ENCODE results near the gene PCDHGC3. TPM values are rescaled to one million over a fixed set of nuclear protein-coding genes. Genes with fewer than 3 reads are reported as not detected.

Gene PCDHGC3
- total RNA-seq, 1 experiment from 2014 or later, result 27.2 TPM

DNA sequence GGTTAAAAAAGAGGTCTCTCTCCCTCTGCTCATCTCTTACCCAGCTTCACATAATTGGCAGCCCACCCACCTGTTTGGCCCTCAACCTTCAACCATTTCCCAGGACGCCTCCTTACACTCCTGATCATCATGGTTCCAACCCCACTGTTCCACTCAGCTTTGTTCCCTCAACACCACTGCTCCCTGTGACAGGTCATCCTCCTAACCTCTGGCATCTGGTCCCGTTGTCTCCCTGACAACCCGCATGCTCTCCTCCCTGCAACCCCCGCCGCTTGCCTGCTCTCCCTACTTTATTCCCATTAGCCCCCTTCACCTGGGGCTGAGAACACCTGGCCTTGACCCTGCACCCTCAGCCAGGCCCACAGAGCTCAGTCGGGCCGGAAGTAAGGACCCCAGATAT lies 26.0 kb downstream of the PCDHGC3 start:
- no peak for DNase-seq (ENCODE audit: low read depth)
- in situ Hi-C loops (cut with HindIII; ENCODE audit: low pct_unique_long_range_greater_than_20kb, low sequenced_read_pairs), result no loop called here

DNA sequence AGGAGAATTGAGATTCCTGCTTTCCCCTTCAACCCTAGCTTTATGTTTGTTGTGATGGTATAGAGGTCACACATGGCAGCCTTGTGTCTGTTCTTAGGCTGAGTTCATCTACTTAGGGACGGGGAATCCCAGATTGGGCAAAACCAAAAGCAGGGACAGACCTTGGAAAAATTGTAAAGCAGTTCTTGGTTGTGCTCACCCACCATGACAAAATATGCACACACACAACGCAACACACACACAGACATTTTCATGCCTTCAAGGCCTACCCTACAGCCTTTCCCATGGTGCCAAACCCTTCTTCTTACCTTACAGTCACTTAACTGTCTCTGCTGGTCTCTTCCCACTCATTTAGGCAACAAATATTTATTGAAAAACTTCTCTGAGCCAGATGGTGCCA lies 27.9 kb downstream of the PCDHGC3 start:
- DNase-seq (ENCODE audit: low read depth), result no peak
- in situ Hi-C loops (cut with HindIII; ENCODE audit: low pct_unique_long_range_greater_than_20kb, low sequenced_read_pairs), result no loop called here

DNA sequence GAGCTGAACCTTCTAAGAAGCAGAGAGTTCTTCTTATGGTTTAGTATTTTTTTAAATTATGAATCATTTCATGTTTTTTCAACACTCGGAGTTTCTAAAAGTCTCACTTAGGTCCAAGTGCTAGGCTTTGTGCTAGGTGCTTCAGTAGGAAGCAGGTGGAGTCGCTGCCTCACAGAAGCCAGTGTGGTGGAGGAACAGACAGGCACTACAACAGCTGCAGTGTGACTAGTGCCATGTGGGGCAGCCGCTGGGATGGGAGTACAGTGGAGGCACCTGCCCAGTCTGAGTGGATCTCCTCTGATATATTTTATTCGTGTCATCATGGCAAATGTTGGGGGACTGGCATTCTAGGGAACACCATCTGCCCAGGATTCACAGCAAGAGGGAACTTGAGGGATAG lies 28.4 kb downstream of the PCDHGC3 start:
- no peak for DNase-seq (ENCODE audit: low read depth)
- in situ Hi-C loops (cut with HindIII; ENCODE audit: low pct_unique_long_range_greater_than_20kb, low sequenced_read_pairs), result no loop called here

DNA sequence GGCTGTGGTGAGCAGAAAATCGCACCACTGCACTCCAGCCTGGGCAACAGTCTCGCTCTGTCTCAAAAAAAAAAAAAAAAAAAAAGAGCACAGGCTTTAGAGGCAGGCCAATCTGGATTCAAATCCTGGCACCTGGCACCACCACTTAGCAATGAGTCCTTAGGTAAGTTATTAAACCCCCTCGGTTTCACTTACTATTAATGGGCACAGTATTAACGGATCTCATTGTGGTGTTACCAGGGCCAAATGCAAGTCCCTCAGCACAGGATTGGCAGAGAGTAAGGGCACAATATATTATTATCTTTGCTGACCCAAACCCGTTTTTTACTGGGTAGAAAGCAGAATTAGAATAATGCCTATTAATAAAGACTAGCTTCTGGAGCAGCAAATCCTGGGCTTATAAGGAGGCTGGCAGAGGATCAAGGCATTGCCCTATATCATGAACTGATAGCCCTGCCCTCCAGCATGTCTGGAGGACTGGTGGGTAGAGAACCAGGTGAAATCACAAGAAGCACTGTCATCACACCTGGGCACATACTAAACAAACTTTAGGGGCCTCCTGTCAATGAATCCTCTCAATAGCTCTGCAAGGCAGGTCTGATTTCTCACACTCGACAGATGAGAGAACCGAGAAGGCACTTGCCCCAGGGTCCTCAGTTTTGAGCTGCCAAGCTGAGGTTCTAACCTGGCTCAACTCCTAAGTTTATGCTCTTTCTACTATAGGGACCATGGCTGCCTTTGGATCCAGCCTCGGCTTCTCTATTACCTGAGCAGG lies 30.8 kb downstream of the PCDHGC3 start:
- in situ Hi-C loops (cut with HindIII; ENCODE audit: low pct_unique_long_range_greater_than_20kb, low sequenced_read_pairs), result no loop called here
- no peak for DNase-seq (ENCODE audit: low read depth)

DNA sequence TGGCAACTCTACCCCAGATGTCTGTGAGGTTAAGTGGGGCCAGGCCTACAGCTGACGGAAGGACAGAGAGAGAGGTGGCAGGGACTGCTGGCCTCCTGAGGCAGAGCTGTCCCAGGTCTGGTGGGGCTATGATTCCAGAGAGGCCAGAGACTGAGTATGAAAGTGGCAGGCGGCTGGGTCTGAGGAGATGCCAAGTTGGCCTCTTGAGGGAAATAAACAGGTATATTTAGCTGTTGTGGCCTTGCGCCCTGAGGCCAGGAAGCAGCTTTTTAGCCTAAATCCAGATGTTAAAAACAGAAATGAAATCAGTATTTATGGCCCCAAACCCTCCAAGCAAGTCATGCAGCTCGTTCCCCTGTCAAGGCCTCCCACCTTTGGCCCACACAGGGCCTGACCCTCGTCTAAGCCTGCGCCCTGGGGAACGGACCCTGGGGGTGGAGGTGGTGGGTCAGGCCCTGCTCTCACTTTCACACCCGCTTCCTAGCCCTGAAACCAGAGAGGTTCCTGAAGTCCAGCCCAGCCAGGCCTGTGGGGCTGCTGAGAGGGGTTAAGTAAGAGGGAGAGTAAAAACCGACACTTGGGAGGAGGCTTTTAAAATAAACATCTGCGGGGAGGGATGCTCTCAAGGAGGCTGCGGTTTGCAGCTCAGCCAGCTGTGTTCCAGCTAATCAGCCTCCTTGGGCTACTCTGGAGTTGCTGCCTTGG lies 31.8 kb downstream of the PCDHGC3 start:
- no peak for DNase-seq (ENCODE audit: low read depth)
- in situ Hi-C loops (cut with HindIII; ENCODE audit: low pct_unique_long_range_greater_than_20kb, low sequenced_read_pairs), result no loop called here

DNA sequence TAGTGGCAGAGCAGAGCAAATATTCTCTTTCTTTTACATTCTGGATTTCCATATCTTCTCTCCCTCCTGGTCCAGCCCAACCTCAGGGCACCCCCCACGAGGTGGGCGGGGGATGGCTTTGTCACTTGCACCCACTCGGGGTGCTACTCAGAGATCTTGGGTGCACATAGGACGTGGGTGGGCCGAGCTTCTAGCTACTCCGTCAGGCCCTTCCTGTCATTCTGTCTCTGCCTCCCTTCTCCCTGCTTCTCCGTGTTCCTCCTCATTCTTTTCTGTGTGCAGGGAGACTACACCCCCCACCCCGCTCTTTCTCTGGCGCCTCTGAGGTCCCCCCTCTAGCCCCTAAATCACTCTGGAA lies 32.7 kb downstream of the PCDHGC3 start:
- no peak for DNase-seq (ENCODE audit: low read depth)
- in situ Hi-C loops (cut with HindIII; ENCODE audit: low pct_unique_long_range_greater_than_20kb, low sequenced_read_pairs), result no loop called here

DNA sequence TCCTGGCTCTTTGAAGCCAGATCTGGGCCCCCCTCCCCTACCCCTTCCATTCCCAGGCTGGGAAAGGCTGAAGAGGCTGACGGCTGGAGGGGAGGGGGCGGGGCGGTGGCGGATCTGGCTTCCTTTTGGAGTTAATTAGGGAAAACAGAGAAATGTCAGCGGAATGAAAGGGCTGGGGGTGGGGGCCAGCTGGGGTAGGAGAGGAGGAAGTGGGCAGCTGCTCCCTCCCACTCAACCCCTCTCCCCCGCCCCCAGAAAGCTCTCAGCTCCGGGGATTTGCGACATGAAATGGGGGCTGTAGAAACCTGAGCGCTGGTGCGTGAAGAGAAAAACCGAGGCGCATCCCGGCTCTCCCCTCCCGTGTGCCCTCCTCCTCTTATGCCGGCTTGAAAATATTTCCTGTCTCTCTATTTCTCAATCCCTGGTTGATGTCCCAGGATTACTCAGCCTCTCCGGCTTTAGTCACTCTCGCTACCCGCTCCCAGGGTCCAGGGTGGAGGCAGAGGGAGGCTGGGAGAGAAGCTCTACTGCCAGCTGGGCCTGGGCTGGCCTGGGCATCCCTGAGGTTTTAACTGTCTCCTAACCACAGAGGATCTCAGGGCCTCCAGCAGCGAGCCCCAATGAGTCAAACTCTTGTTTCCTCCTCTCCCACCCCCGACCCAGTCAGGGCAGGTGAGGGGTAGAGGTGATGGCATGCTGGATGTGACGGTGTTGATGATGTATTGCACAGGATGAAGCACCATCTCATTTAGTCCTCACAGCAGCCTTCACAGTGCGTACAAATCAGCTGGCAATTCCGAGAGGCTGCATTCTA lies 33.2 kb downstream of the PCDHGC3 start:
- in situ Hi-C loops (cut with HindIII; ENCODE audit: low pct_unique_long_range_greater_than_20kb, low sequenced_read_pairs), result no loop called here

DNA sequence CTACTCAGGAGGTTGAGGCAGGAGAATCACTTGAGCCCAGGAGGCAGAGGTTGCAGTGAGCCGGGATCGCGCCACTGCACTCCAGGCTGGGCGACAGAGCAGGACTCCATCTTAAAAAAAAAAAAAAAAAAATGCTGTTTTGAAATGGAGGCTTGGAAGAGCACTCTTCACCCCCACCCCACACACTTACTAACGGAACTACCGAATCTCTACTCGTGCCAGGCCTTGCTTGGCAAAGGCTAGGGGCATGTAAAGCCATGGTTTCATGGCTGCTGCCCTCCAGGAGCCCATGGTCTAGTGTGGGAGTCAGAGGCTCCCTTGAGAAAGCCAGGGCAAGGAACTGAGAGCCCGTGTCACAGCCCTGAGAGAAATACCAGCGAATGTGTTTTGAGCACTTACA lies 34.4 kb downstream of the PCDHGC3 start:
- DNase-seq (ENCODE audit: low read depth), result no peak
- in situ Hi-C loops (cut with HindIII; ENCODE audit: low pct_unique_long_range_greater_than_20kb, low sequenced_read_pairs), result no loop called here

More for the DNA sequence above, 33.2 kb downstream of the PCDHGC3 start:
- DNase-seq (ENCODE audit: low read depth), result peak; percentile 35

DNA sequence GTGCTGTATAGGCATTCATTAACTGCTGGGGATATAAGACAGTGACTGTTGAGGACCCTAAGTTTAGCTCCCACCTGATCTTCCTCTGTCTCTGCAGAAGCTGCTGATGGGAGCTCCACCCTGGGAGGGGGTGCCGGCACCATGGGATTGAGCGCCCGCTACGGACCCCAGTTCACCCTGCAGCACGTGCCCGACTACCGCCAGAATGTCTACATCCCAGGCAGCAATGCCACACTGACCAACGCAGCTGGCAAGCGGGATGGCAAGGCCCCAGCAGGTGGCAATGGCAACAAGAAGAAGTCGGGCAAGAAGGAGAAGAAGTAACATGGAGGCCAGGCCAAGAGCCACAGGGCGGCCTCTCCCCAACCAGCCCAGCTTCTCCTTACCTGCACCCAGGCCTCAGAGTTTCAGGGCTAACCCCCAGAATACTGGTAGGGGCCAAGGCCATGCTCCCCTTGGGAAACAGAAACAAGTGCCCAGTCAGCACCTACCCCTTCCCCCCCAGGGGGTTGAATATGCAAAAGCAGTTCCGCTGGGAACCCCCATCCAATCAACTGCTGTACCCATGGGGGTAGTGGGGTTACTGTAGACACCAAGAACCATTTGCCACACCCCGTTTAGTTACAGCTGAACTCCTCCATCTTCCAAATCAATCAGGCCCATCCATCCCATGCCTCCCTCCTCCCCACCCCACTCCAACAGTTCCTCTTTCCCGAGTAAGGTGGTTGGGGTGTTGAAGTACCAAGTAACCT lies 35.3 kb downstream of the PCDHGC3 start:
- in situ Hi-C loops (cut with HindIII; ENCODE audit: low pct_unique_long_range_greater_than_20kb, low sequenced_read_pairs), result no loop called here
- no peak for DNase-seq (ENCODE audit: low read depth)

DNA sequence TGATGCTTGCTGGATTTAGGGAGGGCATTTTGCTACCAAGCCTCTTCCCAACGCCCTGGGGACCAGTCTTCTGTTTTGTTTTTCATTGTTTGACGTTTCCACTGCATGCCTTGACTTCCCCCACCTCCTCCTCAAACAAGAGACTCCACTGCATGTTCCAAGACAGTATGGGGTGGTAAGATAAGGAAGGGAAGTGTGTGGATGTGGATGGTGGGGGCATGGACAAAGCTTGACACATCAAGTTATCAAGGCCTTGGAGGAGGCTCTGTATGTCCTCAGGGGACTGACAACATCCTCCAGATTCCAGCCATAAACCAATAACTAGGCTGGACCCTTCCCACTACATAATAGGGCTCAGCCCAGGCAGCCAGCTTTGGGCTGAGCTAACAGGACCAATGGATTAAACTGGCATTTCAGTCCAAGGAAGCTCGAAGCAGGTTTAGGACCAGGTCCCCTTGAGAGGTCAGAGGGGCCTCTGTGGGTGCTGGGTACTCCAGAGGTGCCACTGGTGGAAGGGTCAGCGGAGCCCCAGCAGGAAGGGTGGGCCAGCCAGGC lies 36.1 kb downstream of the PCDHGC3 start:
- in situ Hi-C loops (cut with HindIII; ENCODE audit: low pct_unique_long_range_greater_than_20kb, low sequenced_read_pairs), result no loop called here

DNA sequence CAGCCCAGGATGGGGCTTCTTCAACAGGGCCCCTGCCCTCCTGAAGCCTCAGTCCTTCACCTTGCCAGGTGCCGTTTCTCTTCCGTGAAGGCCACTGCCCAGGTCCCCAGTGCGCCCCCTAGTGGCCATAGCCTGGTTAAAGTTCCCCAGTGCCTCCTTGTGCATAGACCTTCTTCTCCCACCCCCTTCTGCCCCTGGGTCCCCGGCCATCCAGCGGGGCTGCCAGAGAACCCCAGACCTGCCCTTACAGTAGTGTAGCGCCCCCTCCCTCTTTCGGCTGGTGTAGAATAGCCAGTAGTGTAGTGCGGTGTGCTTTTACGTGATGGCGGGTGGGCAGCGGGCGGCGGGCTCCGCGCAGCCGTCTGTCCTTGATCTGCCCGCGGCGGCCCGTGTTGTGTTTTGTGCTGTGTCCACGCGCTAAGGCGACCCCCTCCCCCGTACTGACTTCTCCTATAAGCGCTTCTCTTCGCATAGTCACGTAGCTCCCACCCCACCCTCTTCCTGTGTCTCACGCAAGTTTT lies 36.7 kb downstream of the PCDHGC3 start:
- DNase-seq (ENCODE audit: low read depth), result peak; percentile 59
- in situ Hi-C loops (cut with HindIII; ENCODE audit: low pct_unique_long_range_greater_than_20kb, low sequenced_read_pairs), result no loop called here

More for the DNA sequence above, 36.1 kb downstream of the PCDHGC3 start:
- no peak for DNase-seq (ENCODE audit: low read depth)

DNA sequence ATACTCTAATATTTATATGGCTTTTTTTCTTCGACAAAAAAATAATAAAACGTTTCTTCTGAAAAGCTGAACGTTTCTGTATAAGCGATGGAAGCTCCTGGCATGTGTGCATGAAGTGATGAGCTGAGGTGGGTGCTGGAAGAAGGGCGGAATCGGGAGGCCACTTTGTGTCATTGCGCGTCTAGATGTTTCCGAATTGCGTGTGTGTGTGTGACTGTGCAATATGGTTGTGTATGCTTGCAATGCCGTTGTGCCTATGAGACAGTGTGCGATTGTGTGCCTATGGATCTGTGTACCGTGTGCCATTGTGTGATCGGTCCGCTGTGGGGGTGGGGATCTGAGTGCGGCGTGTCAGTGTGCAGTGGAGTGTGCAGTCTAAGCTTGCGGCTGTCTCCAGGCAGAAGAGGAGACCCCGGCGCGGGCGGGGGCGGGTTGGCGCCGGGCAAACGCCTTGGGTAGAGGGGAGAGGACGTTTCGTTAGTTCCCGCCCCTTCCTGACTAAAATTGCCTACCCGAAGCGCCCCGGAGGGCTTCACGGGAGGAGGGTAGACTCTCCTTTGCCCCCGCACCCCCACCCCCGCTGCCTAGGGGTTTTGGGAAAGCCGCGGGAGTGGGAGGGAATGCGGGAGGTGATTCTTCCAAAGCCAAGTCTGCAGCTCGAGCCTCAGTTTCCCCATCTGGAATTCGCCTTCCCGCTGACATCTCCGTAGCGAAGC lies 37.3 kb downstream of the PCDHGC3 start:
- in situ Hi-C loops (cut with HindIII; ENCODE audit: low pct_unique_long_range_greater_than_20kb, low sequenced_read_pairs), result no loop called here

DNA sequence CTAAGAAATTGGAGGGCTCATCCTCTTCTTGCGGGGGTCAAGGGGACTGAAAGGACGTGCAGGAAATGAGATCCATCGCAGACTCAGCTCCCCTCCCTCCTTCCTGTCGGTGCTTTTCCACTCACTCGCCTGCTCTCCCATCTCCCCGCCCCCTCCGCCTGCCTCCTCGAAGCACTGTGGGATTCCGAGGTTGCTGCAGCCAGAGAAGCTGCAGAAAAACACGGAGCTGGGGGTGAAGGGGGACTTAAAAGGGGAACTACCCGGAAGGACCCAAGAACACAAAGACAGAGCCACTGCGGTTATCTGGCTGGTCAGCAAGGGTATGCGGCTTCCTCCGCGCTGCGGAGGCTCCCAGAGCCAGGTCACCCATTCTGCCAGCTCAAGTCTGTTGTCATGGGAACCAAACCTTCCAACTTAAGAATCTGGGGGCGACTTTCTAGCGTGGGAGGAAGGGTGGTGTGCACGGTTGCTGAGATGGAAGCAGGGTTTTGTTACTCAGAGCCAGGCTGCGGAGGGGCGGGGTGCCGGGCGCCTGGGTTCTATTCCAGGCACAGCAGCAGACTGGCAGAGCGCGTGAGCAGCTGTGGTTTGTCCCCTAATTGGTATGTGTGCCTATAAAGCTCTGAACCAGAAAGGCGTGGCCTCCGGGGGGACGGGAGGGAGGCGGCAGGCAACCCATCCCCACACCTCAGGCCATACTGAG lies 38.0 kb downstream of the PCDHGC3 start:
- in situ Hi-C loops (cut with HindIII; ENCODE audit: low pct_unique_long_range_greater_than_20kb, low sequenced_read_pairs), result no loop called here
- peak; percentile 86 for DNase-seq (ENCODE audit: low read depth)

More for the DNA sequence above, 37.3 kb downstream of the PCDHGC3 start:
- peak; percentile 48 for DNase-seq (ENCODE audit: low read depth)

DNA sequence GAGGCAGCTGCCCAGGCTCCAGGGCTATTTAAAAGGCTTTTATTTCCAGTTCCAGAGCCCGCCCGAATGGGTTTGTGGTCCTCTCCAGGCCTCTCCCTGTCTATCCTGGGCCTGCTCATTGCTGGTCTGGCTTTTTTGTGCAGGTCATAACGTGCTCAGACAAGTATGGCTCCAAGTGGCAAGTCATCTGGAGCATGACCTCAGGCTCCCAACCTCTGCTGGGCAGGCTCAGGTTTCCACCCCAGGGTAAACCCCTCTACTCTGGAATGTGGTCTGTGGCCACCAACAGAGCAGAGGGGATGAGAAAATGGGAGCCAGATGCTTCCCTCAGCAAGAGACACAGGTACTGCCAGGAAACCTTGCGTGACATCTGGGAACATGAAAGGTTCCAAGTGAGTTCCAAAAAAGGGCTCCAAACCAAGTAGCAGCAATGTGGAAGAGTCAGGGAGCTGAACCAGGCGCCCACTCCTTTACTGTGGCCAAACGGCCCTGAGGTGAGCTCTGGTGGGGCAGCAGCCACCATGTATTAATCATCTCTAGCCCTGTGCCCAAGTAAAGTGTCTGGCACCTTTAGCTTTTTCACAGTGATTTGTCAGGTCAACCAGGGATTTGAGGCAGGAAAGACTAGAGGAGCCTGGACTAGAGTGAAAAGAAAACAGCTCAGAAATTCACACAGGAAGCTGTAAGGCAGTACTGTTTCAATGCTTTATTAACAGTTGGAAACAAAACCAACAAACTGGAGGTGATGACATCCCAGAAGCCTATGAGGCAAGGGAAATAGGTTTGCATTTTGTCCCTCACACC lies 38.8 kb downstream of the PCDHGC3 start:
- DNase-seq (ENCODE audit: low read depth), result no peak
- in situ Hi-C loops (cut with HindIII; ENCODE audit: low pct_unique_long_range_greater_than_20kb, low sequenced_read_pairs), result no loop called here

DNA sequence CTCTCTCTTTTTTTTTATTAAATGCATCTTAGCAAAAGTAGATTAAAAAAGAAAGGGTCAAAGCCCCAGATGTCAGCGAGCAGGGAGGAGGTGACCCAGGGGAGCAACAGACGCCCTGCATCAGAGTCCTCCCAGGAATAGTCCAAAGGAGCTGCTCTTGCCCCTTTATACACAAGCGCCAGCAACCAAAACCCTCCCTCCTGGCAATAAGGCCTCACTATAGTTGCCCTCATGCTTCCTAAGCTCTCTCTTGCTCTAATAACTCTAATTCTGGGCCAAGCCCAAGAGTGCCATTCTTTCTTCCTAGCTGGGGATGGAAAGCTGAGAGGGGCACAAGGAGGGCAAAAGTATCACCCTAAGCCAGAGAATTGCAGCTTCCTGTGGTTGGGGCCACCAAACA lies 39.4 kb downstream of the PCDHGC3 start:
- DNase-seq (ENCODE audit: low read depth), result no peak
- in situ Hi-C loops (cut with HindIII; ENCODE audit: low pct_unique_long_range_greater_than_20kb, low sequenced_read_pairs), result no loop called here
